Mucosa of rectum (tissue), 2 donors: ENCODE data around the gene IRAK3.
A peak's percentile ranks its signal among the peaks of the same experiment; 100 is the strongest.

Source experiments
- H3K27ac ChIP-seq, 2 donors: one replicate each; pipeline ENCODE4 v1.7.0; 2013; ENCODE audit warnings: inconsistent platforms in 2 of 2, low read depth in 2 of 2, low read length in 2 of 2
- H3K27me3 ChIP-seq, 2 donors: one replicate each; pipeline ENCODE4 v1.7.0; 2013; ENCODE audit warnings: low read length in 2 of 2; ENCODE audit not compliant: control insufficient read depth in 2 of 2, insufficient read depth in 2 of 2
- H3K36me3 ChIP-seq, 2 donors: one replicate each; pipeline ENCODE4 v1.7.0; 2013; ENCODE audit warnings: low read length in 2 of 2; ENCODE audit not compliant: control insufficient read depth in 2 of 2, insufficient read depth in 2 of 2
- H3K4me1 ChIP-seq, 2 donors: one replicate each; pipeline ENCODE4 v1.7.0; 2013; ENCODE audit warnings: low read length in 2 of 2, mild to moderate bottlenecking in 1 of 2; ENCODE audit not compliant: control insufficient read depth in 2 of 2, insufficient read depth in 2 of 2
- H3K4me3 ChIP-seq, 2 donors: one replicate each; pipeline ENCODE4 v1.7.0; 2013; ENCODE audit warnings: low read length in 2 of 2
- H3K9ac ChIP-seq, 2 donors: one replicate each; pipeline ENCODE4 v1.7.0; 2013; ENCODE audit warnings: low read length in 2 of 2, low read depth in 1 of 2, mild to moderate bottlenecking in 1 of 2
- H3K9me3 ChIP-seq, 2 donors: one replicate each; pipeline ENCODE4 v1.7.0; 2013; ENCODE audit warnings: low read length in 2 of 2; ENCODE audit not compliant: control insufficient read depth in 2 of 2
- donor health status: healthy.
- donor health status: Normal muscosa, but diverticular disease.

Gene IRAK3

DNA sequence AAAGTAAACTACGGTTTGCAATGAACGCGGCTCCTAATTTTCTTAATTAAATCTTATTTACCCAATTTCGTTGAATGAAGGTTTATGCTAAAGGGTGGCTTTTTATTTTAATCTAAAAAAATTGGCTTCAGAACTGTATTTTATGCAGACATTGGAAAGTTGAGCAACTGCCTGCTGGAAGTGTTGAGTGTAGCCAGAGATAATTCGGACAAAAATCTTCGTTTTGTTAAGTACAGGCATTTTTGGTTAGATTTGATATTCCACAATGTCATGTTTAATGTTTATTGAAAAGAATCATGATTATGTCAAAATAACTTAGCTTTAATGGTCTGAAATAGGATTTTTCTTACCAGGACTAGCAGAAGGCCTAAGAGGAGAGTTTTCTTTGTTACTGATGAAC is 875 bp downstream of the IRAK3 start:
- no peaks in the 10 kb centered on the region for H3K36me3 ChIP-seq
- peak overlapping the region in 1 of 2 donors; percentile 79 for H3K27ac ChIP-seq
- no peaks in the 10 kb centered on the region for H3K9me3 ChIP-seq
- peak overlapping the region in 1 of 2 donors; percentile 66 for H3K9ac ChIP-seq
- peak overlapping the region; percentile 52 to 67 for H3K4me3 ChIP-seq
- H3K27me3 ChIP-seq, result no peaks in the 10 kb centered on the region
- peaks cover 0 to 7% of the 10 kb centered on the region in 2 donors for H3K4me1 ChIP-seq

DNA sequence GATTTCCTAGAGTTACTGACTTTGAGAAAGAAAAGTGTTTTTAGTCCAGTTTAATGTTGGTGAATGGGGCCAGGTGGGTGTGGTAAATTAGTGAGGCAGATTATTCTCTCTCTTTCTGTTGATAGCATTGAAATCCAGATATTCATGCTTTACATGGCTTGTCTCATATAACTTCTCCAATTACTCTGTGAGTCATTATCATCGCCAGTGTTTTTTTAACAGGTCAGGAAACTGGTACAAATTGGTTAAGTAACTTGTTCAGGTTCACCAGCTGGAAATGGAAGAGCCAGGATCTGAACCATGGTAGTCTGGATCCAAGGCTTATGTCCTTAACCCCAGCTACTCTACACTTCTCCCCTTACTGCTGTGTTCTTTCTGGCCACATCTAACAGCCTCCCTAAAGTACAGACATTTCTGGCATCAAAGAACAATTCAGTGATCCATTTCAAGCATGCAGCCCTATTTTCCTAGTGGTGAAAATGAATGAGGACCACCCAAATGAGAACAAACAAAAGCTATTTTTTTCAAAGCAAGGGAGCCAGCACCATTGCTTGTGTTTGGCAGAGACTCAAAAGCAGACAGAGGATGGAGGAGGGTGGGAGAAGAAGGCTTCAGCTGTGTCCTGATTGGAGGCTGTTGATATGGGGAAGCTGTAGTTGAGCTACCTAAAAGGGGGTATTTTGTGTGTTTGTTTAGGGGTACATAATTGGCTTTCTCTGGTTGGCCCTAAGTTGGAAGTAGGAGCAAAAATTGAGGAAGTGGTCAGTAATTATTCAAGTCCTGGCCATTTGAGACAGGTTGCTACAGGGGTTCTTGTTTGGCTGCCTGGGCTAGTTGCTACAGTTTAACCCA is 1.7 kb downstream of the IRAK3 start:
- peaks cover 0 to 7% of the 10 kb centered on the region in 2 donors for H3K4me1 ChIP-seq
- no peak overlapping the region for H3K4me3 ChIP-seq
- no peak overlapping the region for H3K9ac ChIP-seq
- no peaks in the 10 kb centered on the region for H3K36me3 ChIP-seq
- H3K9me3 ChIP-seq, result no peaks in the 10 kb centered on the region
- no peak overlapping the region for H3K27ac ChIP-seq
- H3K27me3 ChIP-seq, result no peaks in the 10 kb centered on the region

DNA sequence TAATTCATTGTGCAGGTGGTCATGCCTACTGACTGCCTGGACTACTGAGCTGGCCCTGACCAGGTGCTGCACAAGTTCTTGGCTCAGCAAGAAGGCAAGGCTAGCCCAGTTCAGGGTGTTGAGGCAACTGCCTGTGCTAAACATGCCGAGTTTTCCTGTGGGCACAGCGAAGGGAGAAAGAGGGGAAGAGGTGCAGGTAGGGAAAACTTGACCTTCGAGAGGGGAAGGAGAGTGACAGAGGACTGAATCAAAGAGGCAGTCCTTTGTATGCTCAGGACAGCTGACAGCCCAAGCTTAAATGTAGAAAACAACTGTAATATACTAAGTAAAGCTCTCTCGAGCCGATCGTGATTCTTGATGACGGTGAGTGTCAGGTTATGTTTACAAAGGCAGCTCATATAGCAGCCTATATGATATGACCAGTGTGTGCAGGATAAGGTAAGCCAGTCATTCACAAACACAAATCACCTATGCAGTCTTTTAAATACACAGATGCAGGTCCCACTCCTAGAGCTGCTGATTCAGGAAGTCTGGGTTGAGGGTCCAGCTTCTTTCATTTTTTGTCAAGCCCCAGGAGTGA is 2.6 kb downstream of the IRAK3 start:
- H3K27ac ChIP-seq, result no peak overlapping the region
- no peaks in the 10 kb centered on the region for H3K27me3 ChIP-seq
- H3K9ac ChIP-seq, result no peak overlapping the region
- H3K9me3 ChIP-seq, result no peaks in the 10 kb centered on the region
- no peaks in the 10 kb centered on the region for H3K36me3 ChIP-seq
- H3K4me1 ChIP-seq, result peaks cover 0 to 7% of the 10 kb centered on the region in 2 donors
- H3K4me3 ChIP-seq, result no peak overlapping the region

DNA sequence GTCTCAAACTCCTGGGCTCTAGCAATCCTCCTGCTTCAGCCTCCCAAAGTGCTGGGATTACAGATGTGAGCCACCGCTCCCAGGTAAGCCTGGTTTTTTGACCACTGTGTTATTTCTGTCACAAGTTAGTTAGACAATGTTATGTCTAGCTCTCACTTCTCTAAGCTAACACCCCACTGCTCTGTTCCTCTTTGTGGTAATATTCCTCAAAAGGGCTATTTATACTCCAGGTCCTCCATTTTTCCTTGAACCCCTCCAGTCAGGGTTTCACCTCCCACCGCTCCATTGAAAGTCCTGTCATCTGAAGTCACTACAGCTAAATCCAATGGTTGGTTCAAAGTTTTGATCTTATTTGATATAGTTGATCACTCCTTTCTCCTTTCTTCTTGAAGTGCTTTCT is 5.1 kb downstream of the IRAK3 start:
- H3K9ac ChIP-seq, result no peak overlapping the region
- H3K4me1 ChIP-seq, result peaks cover 0 to 3% of the 10 kb centered on the region in 2 donors
- H3K9me3 ChIP-seq, result no peaks in the 10 kb centered on the region
- H3K4me3 ChIP-seq, result no peak overlapping the region
- no peaks in the 10 kb centered on the region for H3K36me3 ChIP-seq
- no peaks in the 10 kb centered on the region for H3K27me3 ChIP-seq
- H3K27ac ChIP-seq, result no peak overlapping the region

DNA sequence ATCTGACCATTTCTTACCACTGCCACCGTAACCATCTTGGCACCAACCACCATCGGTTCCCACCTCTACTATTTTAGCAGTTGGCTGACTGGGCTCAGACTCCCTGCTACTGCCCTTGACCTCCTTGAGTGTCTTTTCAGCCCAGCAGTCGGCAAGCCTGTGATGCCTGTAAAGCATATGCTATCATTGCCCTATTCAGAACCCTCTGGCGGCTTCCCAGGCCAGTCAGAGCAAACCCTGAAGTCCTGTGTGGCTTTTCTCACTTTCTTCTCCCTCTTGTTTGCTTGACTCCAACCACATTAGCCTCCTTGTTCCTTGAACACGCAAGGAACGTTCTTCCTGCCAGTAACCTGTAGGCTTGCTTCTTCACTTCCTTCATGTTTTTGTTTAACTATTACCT is 6.2 kb downstream of the IRAK3 start:
- Histone ChIP-seq H3K9me3 (no peaks in the 10 kb centered on the region), H3K4me3 (no peak overlapping the region), H3K36me3 (no peaks in the 10 kb centered on the region), H3K27me3 (no peaks in the 10 kb centered on the region), H3K9ac (no peak overlapping the region), H3K27ac (no peak overlapping the region), H3K4me1 (no peaks in the 10 kb centered on the region)

DNA sequence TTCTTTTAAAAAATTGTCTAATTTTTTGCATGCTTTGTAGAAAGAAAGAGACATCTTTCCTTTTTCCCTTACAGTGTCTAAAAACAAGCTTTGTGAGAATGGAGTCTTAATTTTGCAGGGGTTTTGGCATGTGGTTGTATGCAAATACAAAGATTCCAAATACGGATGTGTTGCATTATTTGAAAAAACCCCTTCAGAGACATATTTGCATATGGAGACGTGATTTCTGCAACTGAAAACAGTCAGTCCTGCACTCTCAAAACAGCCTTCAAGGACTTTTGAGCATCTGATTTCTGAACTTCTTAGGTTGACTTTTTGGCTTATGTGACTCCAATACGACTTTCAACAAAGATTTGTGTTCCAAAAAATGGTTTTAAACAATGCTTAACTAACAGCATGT is 7.8 kb downstream of the IRAK3 start:
- Histone ChIP-seq H3K9me3 (no peaks in the 10 kb centered on the region), H3K27me3 (no peaks in the 10 kb centered on the region), H3K4me1 (no peaks in the 10 kb centered on the region), H3K36me3 (no peaks in the 10 kb centered on the region), H3K27ac (no peak overlapping the region), H3K4me3 (no peak overlapping the region), H3K9ac (no peak overlapping the region)

DNA sequence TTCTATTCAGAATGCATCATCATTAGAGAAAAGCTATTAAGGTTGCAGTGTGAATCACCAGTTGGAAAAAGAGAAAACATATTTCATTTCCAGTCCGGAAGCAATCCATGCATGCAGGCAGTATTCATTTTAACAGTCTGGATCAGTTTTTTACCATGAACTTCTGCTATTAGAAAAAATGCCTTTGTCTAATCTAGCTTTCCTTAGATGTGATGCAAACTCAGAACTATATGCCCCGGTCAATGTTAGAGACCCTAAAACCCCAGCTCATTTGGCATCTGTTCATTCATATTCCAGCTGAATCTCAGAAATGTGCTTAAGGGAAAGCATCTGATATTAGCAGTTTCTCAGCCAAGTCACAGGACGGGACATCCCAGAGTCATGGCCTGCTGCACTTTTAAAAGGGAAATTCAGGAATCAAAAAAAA is 8.5 kb downstream of the IRAK3 start:
- no peak overlapping the region for H3K27ac ChIP-seq
- no peak overlapping the region for H3K9ac ChIP-seq
- no peaks in the 10 kb centered on the region for H3K27me3 ChIP-seq
- no peaks in the 10 kb centered on the region for H3K9me3 ChIP-seq
- H3K4me3 ChIP-seq, result no peak overlapping the region
- no peaks in the 10 kb centered on the region for H3K36me3 ChIP-seq
- H3K4me1 ChIP-seq, result no peaks in the 10 kb centered on the region

DNA sequence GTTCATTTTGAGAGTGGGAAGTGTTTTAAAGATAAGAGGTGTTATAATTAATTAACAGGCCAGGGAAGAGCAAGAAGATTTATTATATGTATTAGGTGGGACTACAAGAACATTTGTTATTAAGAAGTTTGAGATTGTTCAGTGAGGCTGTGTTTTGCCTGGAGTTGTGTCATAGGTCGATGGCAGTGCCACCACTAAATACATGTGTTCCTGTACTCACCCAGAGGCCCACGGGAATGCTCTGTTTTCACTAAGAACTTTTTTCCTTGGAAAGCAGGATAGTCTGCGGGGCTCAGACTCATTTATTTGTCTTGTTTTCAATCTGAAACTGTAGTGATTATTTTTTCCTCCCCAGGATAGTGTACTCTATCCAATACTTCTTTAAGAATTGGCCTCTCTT is 10.1 kb downstream of the IRAK3 start:
- Histone ChIP-seq H3K4me3 (no peak overlapping the region), H3K27me3 (no peaks in the 10 kb centered on the region), H3K36me3 (no peaks in the 10 kb centered on the region), H3K9ac (no peak overlapping the region), H3K9me3 (no peaks in the 10 kb centered on the region), H3K4me1 (no peaks in the 10 kb centered on the region), H3K27ac (no peak overlapping the region)

DNA sequence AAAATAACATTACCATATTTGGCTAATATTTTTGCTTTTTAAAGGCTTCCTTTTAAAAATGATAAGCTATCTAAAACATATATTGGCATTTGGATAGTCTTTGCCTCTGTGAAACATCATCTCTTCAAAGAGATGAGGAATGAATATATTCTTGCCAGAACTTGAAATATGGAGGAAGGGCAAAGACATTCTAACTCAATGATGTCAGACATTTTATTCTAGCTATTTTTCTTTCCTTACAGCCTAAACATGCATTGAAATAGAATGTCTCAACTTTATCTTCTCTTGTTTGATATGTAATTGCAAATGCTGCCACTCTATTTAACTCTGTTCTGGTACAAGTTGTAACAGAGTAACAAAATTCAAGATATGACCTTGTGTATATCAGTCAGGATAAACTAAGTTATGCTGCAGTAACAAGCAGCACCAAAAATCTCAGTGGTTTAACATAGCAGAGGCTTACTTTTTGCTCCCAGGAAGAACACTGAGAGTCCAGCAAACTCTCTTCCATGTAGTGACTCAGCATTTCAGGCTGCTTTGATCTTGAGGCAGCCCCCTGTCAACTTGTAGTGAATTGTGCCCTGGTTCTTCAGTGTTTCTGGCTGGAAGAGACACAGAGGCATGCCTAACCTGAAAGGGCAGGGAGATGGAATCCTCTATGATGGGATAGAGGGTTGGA is 11.0 kb downstream of the IRAK3 start:
- no peaks in the 10 kb centered on the region for H3K9me3 ChIP-seq
- H3K4me1 ChIP-seq, result no peaks in the 10 kb centered on the region
- no peak overlapping the region for H3K4me3 ChIP-seq

DNA sequence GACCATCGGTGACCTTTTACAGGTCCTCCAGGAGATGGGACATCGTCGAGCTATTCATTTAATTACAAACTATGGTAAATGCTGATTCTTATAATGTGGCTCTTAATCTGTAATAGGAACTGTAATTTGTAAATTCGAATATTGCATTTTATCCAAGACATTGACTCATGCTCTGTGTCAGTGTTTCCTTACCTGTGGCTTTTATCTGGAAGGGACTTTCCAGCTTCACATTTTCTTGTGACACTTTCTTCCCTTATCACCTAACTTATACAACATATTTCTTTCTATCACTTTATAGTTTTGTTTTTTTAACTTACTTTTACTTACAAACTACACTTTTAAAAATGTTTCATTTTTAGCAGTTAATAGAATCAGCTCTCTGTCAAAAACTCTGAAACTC is 14.8 kb downstream of the IRAK3 start:
- H3K27ac ChIP-seq, result no peak overlapping the region
- H3K9ac ChIP-seq, result no peak overlapping the region
- no peaks in the 10 kb centered on the region for H3K27me3 ChIP-seq
- H3K9me3 ChIP-seq, result no peaks in the 10 kb centered on the region
- no peak overlapping the region for H3K4me3 ChIP-seq
- no peaks in the 10 kb centered on the region for H3K4me1 ChIP-seq
- H3K36me3 ChIP-seq, result no peaks in the 10 kb centered on the region

More for the DNA sequence above, 11.0 kb downstream of the IRAK3 start:
- Histone ChIP-seq H3K27me3 (no peaks in the 10 kb centered on the region), H3K9ac (no peak overlapping the region), H3K36me3 (no peaks in the 10 kb centered on the region), H3K27ac (no peak overlapping the region)
